HepG2 (cell line): ENCODE data around the gene NFATC4. TPM values are rescaled to one million over a fixed set of nuclear protein-coding genes. Genes with fewer than 3 reads are reported as not detected.

Source experiments
- ARID4A ChIP-seq: sonication (generic); formaldehyde crosslinking; IDR thresholded peaks from 2 replicates; pipeline ENCODE4 v1.5.0; 2020; ENCODE audit warnings: mild to moderate bottlenecking, missing genetic modification reagents, borderline replicate concordance
- ETV5 ChIP-seq: IDR thresholded peaks from 2 replicates; pipeline ENCODE4 v1.6.1; 2018; ENCODE audit warnings: missing biosample characterization, missing genetic modification reagents, inconsistent platforms, borderline replicate concordance
- HNRNPLL ChIP-seq: fragments of 200-400 bp; formaldehyde crosslinking; IDR thresholded peaks from 2 replicates; pipeline ENCODE4 v1.6.1; 2017; ENCODE audit warnings: mild to moderate bottlenecking, low read depth, low read length; ENCODE audit not compliant: poor library complexity, severe bottlenecking
- KDM5B ChIP-seq: sonication (generic); formaldehyde crosslinking; IDR thresholded peaks from 2 replicates; pipeline ENCODE4 v1.4.0; 2020; ENCODE audit warnings: missing genetic modification reagents, mild to moderate bottlenecking, borderline replicate concordance
- MEF2D ChIP-seq: sonication (generic); formaldehyde crosslinking; IDR thresholded peaks from 2 replicates; pipeline ENCODE4 v1.5.1; 2020; ENCODE audit warnings: mild to moderate bottlenecking, missing genetic modification reagents
- MIER3 ChIP-seq: IDR thresholded peaks from 2 replicates; pipeline ENCODE4 v1.6.1; 2016; ENCODE audit warnings: missing compliant biosample characterization, borderline replicate concordance
- NFKBIZ ChIP-seq: IDR thresholded peaks from 2 replicates; pipeline ENCODE4 v1.6.1; 2018; ENCODE audit warnings: missing genetic modification reagents, missing compliant biosample characterization
- PAXIP1 ChIP-seq: sonication (generic); formaldehyde crosslinking; conservative IDR thresholded peaks from 2 replicates; pipeline ENCODE4 v1.4.0; 2020; ENCODE audit warnings: mild to moderate bottlenecking, missing genetic modification reagents, moderate library complexity
- SKI ChIP-seq: fragments of 450-650 bp; IDR thresholded peaks from one replicate; pipeline ENCODE4 v1.6.1; 2018; ENCODE audit warnings: mild to moderate bottlenecking; ENCODE audit not compliant: partially characterized antibody
- U2AF1 ChIP-seq: fragments of 200-400 bp; formaldehyde crosslinking; optimal IDR thresholded peaks from 2 replicates; pipeline ENCODE3; 2017; ENCODE audit warnings: mild to moderate bottlenecking, low read depth, low read length
- ZNF136 ChIP-seq: sonication (generic); formaldehyde crosslinking; IDR thresholded peaks from 2 replicates; pipeline ENCODE4 v1.8.1; 2022; ENCODE audit warnings: low read depth, mild to moderate bottlenecking, moderate library complexity, missing genetic modification reagents
- ZNF17 ChIP-seq: sonication (generic); formaldehyde crosslinking; IDR thresholded peaks from 2 replicates; pipeline ENCODE4 v1.5.0; 2020; ENCODE audit warnings: mild to moderate bottlenecking, missing genetic modification reagents
- ZNF747 ChIP-seq: sonication (generic); formaldehyde crosslinking; IDR thresholded peaks from 2 replicates; pipeline ENCODE4 v1.8.1; 2023; ENCODE audit warnings: missing genetic modification reagents, mild to moderate bottlenecking, borderline replicate concordance
- ZSCAN9 ChIP-seq: IDR thresholded peaks from 2 replicates; pipeline ENCODE4 v1.6.1; 2016; ENCODE audit warnings: borderline replicate concordance
- polyA plus RNA-seq, 8 experiments: library from polyadenylated mRNA; depleted of rRNA in 3 of 8; stranded (reverse) in 7 of 8; unstranded in 1 of 8; fragments of >200 nt; fragmentation: Illumina TruSeq in 4 of 8; extraction: Trizol in 4 of 8; gene quantifications; 2 replicates each; pipeline versions ENCODE4 v1.2.1 to v1.2.3, GENCODE V29; 2011 to 2016; ENCODE audit warnings: low read depth in 4 of 8, missing spikeins in 1 of 8, mixed read lengths in 1 of 8; ENCODE audit not compliant: insufficient read depth in 1 of 8
- total RNA-seq, 5 experiments: library from RNA; depleted of rRNA; stranded (reverse); fragments of >200 nt; fragmentation: Illumina TruSeq; extraction: Trizol; gene quantifications; 2 replicates each; pipeline ENCODE4 v1.2.3, GENCODE V29; 2016; ENCODE audit warnings: low read depth in 1 of 5

The NFATC4 gene
- total and polyA plus RNA-seq, 2 of the 13 experiments (the other 11 are each of a cell fraction or from before 2014, with no cell fraction given), result 0.04 to 0.15 TPM

DNA sequence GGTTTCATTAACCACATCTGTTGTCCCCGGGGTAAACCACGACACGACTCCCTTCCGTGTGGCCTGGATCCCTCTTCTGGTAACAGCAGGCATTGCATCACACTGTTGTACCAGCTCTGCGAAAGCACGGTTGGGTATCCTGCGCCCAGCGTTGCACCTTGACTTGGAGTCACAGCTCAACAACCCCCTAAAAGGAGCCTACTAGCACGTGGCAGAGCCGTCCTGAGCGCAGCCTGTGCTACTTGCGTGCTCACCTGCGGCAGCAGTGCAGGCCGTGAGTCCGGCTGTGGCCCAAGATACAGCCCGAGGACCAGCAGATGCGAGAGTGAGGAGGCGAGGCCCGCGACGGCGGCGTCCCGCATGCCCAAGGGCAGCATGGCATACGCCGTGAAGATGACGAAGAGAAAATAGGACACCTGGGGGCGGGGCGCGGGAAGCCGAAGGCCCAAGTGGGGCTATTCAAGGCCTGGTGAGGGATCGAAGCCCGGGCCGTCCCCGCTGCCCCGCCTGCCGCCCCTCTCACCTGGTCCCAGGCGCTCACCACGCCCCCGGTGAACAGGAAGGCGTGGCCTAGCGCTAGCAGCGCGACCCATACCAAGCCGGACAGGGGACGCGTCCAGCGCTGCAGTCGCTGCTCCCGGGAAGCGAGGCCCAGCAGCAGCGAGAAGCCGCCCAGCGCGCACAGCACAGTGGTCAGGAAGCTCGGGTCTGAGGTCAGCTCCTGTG, 35.6 kb upstream of the NFATC4 start (continued):
- TF ChIP-seq ZNF747 (CRISPR knock-in tag) (peak; percentile 94), HNRNPLL (peak; percentile 86), MIER3 (CRISPR knock-in tag) (peak; percentile 48; the same call in 1 of the 2 replicates), ZNF136 (CRISPR knock-in tag) (peak; percentile 96), PAXIP1 (CRISPR knock-in tag) (peak; percentile 55), KDM5B (CRISPR knock-in tag) (peak; percentile 99), MEF2D (CRISPR knock-in tag) (peak; percentile 88; the same call in 1 of the 2 replicates), ZSCAN9 (CRISPR knock-in tag) (peak; percentile 77), U2AF1 (peak; percentile 79), SKI (no peak), ARID4A (CRISPR knock-in tag) (peak; percentile 88), ETV5 (CRISPR knock-in tag) (peak; percentile 14; the same call in 1 of the 2 replicates), ZNF17 (CRISPR knock-in tag) (no peak), NFKBIZ (no peak; the same call in 1 of the 2 replicates)
